NOMO-1 treated with dmso at 0.1 percent for 144 hours (cell line): ENCODE results near the gene ERC2.

Experiments used
- DNase-seq: peaks from one replicate; lab custom pipeline; 2025; ENCODE audit not compliant: unreplicated experiment; lab: John Stamatoyannopoulos, UW

Gene ERC2

GRCh38 chr3:55469957-55470526 is 998.2 kb downstream of the ERC2 start:
- no peak for DNase-seq

GRCh38 chr3:55468251-55468650 is 1000.0 kb downstream of the ERC2 start:
- no peak for DNase-seq

GRCh38 chr3:55467099-55467498 is 1001.2 kb downstream of the ERC2 start:
- no peak for DNase-seq

GRCh38 chr3:55466526-55466925 is 1001.7 kb downstream of the ERC2 start:
- DNase-seq: no peak

GRCh38 chr3:55461896-55462295 is 1006.4 kb downstream of the ERC2 start:
- no peak for DNase-seq

GRCh38 chr3:55459838-55460237 is 1008.4 kb downstream of the ERC2 start:
- no peak for DNase-seq
